Daoy (cell line): ENCODE data around the gene CLDN18. TPM values are rescaled to one million over a fixed set of nuclear protein-coding genes. Genes with fewer than 3 reads are reported as not detected.

ENCODE experiments used
- DNase-seq: peaks from one replicate; pipeline ENCODE4 v3.0.0-alpha.2; 2015; ENCODE audit warnings: low read depth
- total RNA-seq: library from RNA; depleted of rRNA; stranded (reverse); fragments of >200 nt; shearing (Covaris generic); gene quantifications from 2 replicates; pipeline ENCODE4 v1.2.3, GENCODE V29; 2014; rRNA removed

Gene CLDN18
- not detected in 2 replicates for total RNA-seq

- no peak for DNase-seq
Measured at GRCh38 chr3:138009476-138010272, at the start of gene CLDN18. CLDN18 (plus strand) TSS chr3:138010165; CDS start chr3:138010226, 61 bp downstream.

GRCh38 chr3:137962251-137962650, 47.7 kb upstream of the CLDN18 start:
- DNase-seq, result no peak

GRCh38 chr3:137963463-137963862, 46.5 kb upstream of the CLDN18 start:
- no peak for DNase-seq

- peak; percentile 71 for DNase-seq
Measured at GRCh38 chr3:137970914-137971831, 38.8 kb upstream of the CLDN18 start.

GRCh38 chr3:137972396-137972795, 37.6 kb upstream of the CLDN18 start:
- no peak for DNase-seq

- DNase-seq, result no peak
Measured at GRCh38 chr3:137978328-137978727, 31.6 kb upstream of the CLDN18 start.

GRCh38 chr3:137987723-137988122, 22.2 kb upstream of the CLDN18 start:
- DNase-seq, result no peak

- DNase-seq, result no peak
Measured at GRCh38 chr3:137988152-137988551, 21.8 kb upstream of the CLDN18 start.

GRCh38 chr3:137988982-137989381, 21.0 kb upstream of the CLDN18 start:
- no peak for DNase-seq

- no peak for DNase-seq
Measured at GRCh38 chr3:137990427-137990826, 19.5 kb upstream of the CLDN18 start.

GRCh38 chr3:137992592-137992991, 17.4 kb upstream of the CLDN18 start:
- peak; percentile 23 for DNase-seq

GRCh38 chr3:137998121-137999042, 11.6 kb upstream of the CLDN18 start:
- no peak for DNase-seq

- DNase-seq, result no peak
Measured at GRCh38 chr3:138003069-138003468, 6.9 kb upstream of the CLDN18 start.

- no peak for DNase-seq
Measured at GRCh38 chr3:138005627-138006026, 4.3 kb upstream of the CLDN18 start.

GRCh38 chr3:138007898-138008297, 2.1 kb upstream of the CLDN18 start:
- DNase-seq, result no peak

GRCh38 chr3:138010273-138010590, 267 bp downstream of the CLDN18 start:
- no peak for DNase-seq

- no peak for DNase-seq
Measured at GRCh38 chr3:138011722-138012121, 1.8 kb downstream of the CLDN18 start.

GRCh38 chr3:138012526-138012925, 2.6 kb downstream of the CLDN18 start:
- no peak for DNase-seq

GRCh38 chr3:138016065-138016464, 6.1 kb downstream of the CLDN18 start:
- no peak for DNase-seq

- DNase-seq, result no peak
Measured at GRCh38 chr3:138019281-138020069, 9.5 kb downstream of the CLDN18 start.

- no peak for DNase-seq
Measured at GRCh38 chr3:138023754-138024153, 13.8 kb downstream of the CLDN18 start.
